ENCODE results near the gene TFAP2C.
"Not testable (repeated sequence)": the region's sequence is repeated elsewhere in the genome, so short reads cannot be mapped to it uniquely, and the experiment has no call there.

The TFAP2C gene

DNA sequence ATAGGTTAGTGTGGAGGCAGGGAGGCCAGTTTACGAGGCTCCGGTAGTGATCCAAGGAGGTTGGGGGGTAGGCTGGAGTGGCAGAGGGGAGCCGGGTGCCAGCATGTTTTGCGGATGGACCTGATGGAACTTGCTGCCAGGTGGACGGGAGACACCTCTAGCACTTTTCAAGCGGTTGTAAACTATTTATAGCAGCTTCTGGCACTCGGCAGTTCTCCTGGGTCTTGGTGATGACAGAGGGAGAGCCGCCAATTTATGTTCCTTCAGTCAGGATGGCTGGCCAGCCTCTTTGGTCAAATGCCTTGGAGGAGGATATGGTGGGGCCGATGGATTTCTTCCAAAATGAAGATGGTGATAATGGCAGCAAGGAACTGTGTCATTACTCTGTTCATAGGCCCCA lies 28.8 kb downstream of the TFAP2C start:
- TF ChIP-seq SPI1 (IDR thresholded peaks at IDR 0.05; ENCODE audit: borderline replicate concordance, low read depth) (no peak), GABPA (IDR thresholded peaks at IDR 0.05; ENCODE audit: low read depth) (no peak), POLR2AphosphoS5 (IDR thresholded peaks at IDR 0.05; ENCODE audit: low read depth) (no peak)
- TF ChIP-seq, protein P1, sequence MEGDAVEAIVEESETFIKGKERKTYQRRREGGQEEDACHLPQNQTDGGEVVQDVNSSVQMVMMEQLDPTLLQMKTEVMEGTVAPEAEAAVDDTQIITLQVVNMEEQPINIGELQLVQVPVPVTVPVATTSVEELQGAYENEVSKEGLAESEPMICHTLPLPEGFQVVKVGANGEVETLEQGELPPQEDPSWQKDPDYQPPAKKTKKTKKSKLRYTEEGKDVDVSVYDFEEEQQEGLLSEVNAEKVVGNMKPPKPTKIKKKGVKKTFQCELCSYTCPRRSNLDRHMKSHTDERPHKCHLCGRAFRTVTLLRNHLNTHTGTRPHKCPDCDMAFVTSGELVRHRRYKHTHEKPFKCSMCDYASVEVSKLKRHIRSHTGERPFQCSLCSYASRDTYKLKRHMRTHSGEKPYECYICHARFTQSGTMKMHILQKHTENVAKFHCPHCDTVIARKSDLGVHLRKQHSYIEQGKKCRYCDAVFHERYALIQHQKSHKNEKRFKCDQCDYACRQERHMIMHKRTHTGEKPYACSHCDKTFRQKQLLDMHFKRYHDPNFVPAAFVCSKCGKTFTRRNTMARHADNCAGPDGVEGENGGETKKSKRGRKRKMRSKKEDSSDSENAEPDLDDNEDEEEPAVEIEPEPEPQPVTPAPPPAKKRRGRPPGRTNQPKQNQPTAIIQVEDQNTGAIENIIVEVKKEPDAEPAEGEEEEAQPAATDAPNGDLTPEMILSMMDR (IDR thresholded peaks at IDR 0.05; ENCODE audit: insufficient read depth, low read length): no peak
- TF ChIP-seq, protein P2, sequence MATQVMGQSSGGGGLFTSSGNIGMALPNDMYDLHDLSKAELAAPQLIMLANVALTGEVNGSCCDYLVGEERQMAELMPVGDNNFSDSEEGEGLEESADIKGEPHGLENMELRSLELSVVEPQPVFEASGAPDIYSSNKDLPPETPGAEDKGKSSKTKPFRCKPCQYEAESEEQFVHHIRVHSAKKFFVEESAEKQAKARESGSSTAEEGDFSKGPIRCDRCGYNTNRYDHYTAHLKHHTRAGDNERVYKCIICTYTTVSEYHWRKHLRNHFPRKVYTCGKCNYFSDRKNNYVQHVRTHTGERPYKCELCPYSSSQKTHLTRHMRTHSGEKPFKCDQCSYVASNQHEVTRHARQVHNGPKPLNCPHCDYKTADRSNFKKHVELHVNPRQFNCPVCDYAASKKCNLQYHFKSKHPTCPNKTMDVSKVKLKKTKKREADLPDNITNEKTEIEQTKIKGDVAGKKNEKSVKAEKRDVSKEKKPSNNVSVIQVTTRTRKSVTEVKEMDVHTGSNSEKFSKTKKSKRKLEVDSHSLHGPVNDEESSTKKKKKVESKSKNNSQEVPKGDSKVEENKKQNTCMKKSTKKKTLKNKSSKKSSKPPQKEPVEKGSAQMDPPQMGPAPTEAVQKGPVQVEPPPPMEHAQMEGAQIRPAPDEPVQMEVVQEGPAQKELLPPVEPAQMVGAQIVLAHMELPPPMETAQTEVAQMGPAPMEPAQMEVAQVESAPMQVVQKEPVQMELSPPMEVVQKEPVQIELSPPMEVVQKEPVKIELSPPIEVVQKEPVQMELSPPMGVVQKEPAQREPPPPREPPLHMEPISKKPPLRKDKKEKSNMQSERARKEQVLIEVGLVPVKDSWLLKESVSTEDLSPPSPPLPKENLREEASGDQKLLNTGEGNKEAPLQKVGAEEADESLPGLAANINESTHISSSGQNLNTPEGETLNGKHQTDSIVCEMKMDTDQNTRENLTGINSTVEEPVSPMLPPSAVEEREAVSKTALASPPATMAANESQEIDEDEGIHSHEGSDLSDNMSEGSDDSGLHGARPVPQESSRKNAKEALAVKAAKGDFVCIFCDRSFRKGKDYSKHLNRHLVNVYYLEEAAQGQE (IDR thresholded peaks at IDR 0.05; ENCODE audit: insufficient replicate concordance, low read depth): no peak
- DNase-seq (ENCODE audit: low read depth in 1 of 2, low spot score in 1 of 2): no peak
- H3K27me3 ChIP-seq (ENCODE audit: insufficient read depth, poor library complexity, severe bottlenecking): no peaks in the 10 kb centered on the region
- no peak overlapping the region for H3K27ac ChIP-seq (replicated peaks)
- no peak overlapping the region for H3K4me3 ChIP-seq (replicated peaks; ENCODE audit: insufficient read depth, low read length)

DNA sequence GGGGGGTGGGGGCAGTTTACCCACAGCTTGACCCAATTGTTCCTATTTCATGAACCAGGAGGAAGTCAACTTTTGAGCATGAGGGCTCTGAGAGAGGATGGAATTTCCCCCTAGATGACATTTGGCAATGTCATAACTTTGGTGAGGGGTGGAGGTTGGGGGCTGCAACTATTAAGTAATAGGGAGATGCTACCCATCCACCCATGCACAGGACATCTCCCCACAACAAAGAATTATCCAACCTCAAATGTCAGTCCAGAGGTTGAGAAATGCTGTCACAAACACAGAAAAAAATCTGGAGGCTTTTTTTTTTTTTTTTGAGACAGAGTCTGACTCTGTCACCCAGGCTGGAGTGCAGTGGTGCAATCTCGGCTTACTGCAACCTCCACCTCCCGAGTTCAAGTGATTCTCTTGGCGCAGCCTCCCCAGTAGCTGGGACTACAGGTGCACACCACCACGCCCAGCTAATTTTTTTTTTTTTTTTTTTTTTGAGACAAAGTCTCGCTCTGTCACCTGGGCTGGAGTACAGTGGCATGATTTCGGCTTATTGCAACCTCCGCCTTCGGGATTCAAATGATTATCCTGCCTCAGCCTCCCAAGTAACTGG lies 29.3 kb downstream of the TFAP2C start:
- H3K4me3 ChIP-seq (replicated peaks; ENCODE audit: insufficient read depth, low read length); H3K27me3 ChIP-seq (ENCODE audit: insufficient read depth, poor library complexity, severe bottlenecking); DNase-seq (ENCODE audit: low read depth in 1 of 2, low spot score in 1 of 2); H3K27ac ChIP-seq (replicated peaks): not testable (repeated sequence)

DNA sequence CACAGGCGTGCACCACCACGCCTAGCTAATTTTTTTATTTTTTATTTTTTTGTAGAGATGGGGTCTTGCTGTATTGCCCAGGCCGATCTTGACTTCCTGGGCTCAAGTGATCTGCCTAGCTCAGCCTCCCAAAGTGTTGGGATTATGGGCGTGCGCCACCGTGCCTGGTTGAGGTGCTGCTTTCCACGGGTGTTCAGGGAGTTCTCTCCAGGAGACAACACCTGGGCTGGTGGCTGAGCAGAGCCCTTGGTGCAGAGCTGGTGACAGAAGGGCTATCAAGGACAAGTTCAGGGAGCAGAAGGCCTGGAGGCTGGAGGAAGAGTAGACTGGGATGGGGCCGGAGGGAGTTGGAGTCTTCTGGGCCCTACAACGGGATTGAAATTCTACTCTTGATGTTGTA lies 34.6 kb downstream of the TFAP2C start:
- no peak overlapping the region for H3K27ac ChIP-seq (replicated peaks)
- H3K4me3 ChIP-seq (replicated peaks; ENCODE audit: insufficient read depth, low read length): no peak overlapping the region
- TF ChIP-seq SPI1 (IDR thresholded peaks at IDR 0.05; ENCODE audit: borderline replicate concordance, low read depth) (no peak), POLR2AphosphoS5 (IDR thresholded peaks at IDR 0.05; ENCODE audit: low read depth) (no peak), GABPA (IDR thresholded peaks at IDR 0.05; ENCODE audit: low read depth) (no peak)
- TF ChIP-seq, protein P2 (IDR thresholded peaks at IDR 0.05; ENCODE audit: insufficient replicate concordance, low read depth): no peak
- TF ChIP-seq, protein P1 (IDR thresholded peaks at IDR 0.05; ENCODE audit: insufficient read depth, low read length): no peak
- DNase-seq (ENCODE audit: low read depth in 1 of 2, low spot score in 1 of 2): no peak
- H3K27me3 ChIP-seq (ENCODE audit: insufficient read depth, poor library complexity, severe bottlenecking): no peaks in the 10 kb centered on the region

DNA sequence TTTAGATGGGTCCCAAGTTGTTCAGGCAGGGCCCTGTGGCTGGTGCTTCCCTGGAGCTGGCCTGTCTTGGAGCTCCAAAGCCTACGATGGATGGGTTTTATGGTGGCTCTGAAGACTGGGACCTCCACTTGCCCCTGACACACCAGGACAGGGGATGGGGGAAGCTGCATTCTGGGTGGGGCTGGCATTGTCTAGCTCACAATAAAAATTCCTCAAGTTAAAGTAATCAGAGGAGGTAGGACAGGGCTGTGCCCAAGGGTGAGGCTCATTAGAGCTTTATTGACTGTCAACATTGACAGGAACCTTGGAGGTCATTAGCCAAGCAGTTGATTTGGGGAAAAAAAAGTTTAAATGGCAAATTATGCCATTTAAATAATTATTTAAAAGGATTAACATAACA lies 35.7 kb downstream of the TFAP2C start:
- TF ChIP-seq SPI1 (IDR thresholded peaks at IDR 0.05; ENCODE audit: borderline replicate concordance, low read depth): no peak
- TF ChIP-seq GABPA (IDR thresholded peaks at IDR 0.05; ENCODE audit: low read depth): no peak
- TF ChIP-seq POLR2AphosphoS5 (IDR thresholded peaks at IDR 0.05; ENCODE audit: low read depth): no peak
- TF ChIP-seq, protein P1 (IDR thresholded peaks at IDR 0.05; ENCODE audit: insufficient read depth, low read length): no peak
- TF ChIP-seq, protein P2 (IDR thresholded peaks at IDR 0.05; ENCODE audit: insufficient replicate concordance, low read depth): no peak
- DNase-seq (ENCODE audit: low read depth in 1 of 2, low spot score in 1 of 2): no peak
- H3K27me3 ChIP-seq (ENCODE audit: insufficient read depth, poor library complexity, severe bottlenecking): no peaks in the 10 kb centered on the region
- no peak overlapping the region for H3K27ac ChIP-seq (replicated peaks)
- no peak overlapping the region for H3K4me3 ChIP-seq (replicated peaks; ENCODE audit: insufficient read depth, low read length)
